ENCODE data around the gene GALNT18.

The GALNT18 gene

GRCh38 chr11:11427542-11427941 is 194.3 kb downstream of the GALNT18 start:
- DNase-seq = no peak

- DNase-seq = no peak
Measured at GRCh38 chr11:11427140-11427539, 194.7 kb downstream of the GALNT18 start.

- no peak for DNase-seq
Measured at GRCh38 chr11:11426226-11426952, 195.4 kb downstream of the GALNT18 start.

- DNase-seq = no peak
Measured at GRCh38 chr11:11425806-11426205, 196.0 kb downstream of the GALNT18 start.

- DNase-seq = no peak
Measured at GRCh38 chr11:11424688-11425087, 197.1 kb downstream of the GALNT18 start.

GRCh38 chr11:11422411-11423128 is 199.2 kb downstream of the GALNT18 start:
- DNase-seq = no peak

GRCh38 chr11:11421509-11421908 is 200.3 kb downstream of the GALNT18 start:
- no peak for DNase-seq

- DNase-seq = no peak
Measured at GRCh38 chr11:11420899-11421285, 200.9 kb downstream of the GALNT18 start.

GRCh38 chr11:11420191-11420898 is 201.5 kb downstream of the GALNT18 start:
- DNase-seq = peak; percentile 57

GRCh38 chr11:11419747-11420146 is 202.1 kb downstream of the GALNT18 start:
- DNase-seq = no peak

GRCh38 chr11:11416917-11417316 is 204.9 kb downstream of the GALNT18 start:
- DNase-seq = no peak

- no peak for DNase-seq
Measured at GRCh38 chr11:11416502-11416901, 205.3 kb downstream of the GALNT18 start.

GRCh38 chr11:11415901-11416300 is 205.9 kb downstream of the GALNT18 start:
- DNase-seq = peak; percentile 57

- DNase-seq = peak; percentile 85
Measured at GRCh38 chr11:11414996-11415395, 206.8 kb downstream of the GALNT18 start.

- no peak for DNase-seq
Measured at GRCh38 chr11:11413776-11414175, 208.0 kb downstream of the GALNT18 start.

GRCh38 chr11:11411401-11411985 is 210.3 kb downstream of the GALNT18 start:
- no peak for DNase-seq

- no peak for DNase-seq
Measured at GRCh38 chr11:11409901-11410300, 211.9 kb downstream of the GALNT18 start.

GRCh38 chr11:11409224-11409623 is 212.6 kb downstream of the GALNT18 start:
- no peak for DNase-seq

- DNase-seq = no peak
Measured at GRCh38 chr11:11408436-11409221, 213.2 kb downstream of the GALNT18 start.

GRCh38 chr11:11407763-11408084 is 214.1 kb downstream of the GALNT18 start:
- DNase-seq = no peak

- DNase-seq = peak; percentile 63
Measured at GRCh38 chr11:11407065-11407762, 214.6 kb downstream of the GALNT18 start.

- no peak for DNase-seq
Measured at GRCh38 chr11:11406652-11407051, 215.2 kb downstream of the GALNT18 start.
